Activated naive CD4-positive, alpha-beta T cell (primary cell): Measurements from ENCODE around the gene NSMCE4A.
"Not testable (repeated sequence)": the region's sequence is repeated elsewhere in the genome, so short reads cannot be mapped to it uniquely, and the experiment has no call there.

ENCODE experiments used
- DNase-seq, 4 experiments: peaks; one replicate each; lab custom pipeline; 2025; lab: John Stamatoyannopoulos, UW

NSMCE4A gene

GRCh38 chr10:121974535-121975294 is at the start of gene NSMCE4A:
Gene NSMCE4A, minus strand, starts transcription at chr10:121975217. Its CDS starts 52 bp downstream, at chr10:121975165.
- peak; percentile 31 to 60 (median 46) for DNase-seq

GRCh38 chr10:122023257-122023656 is 48.2 kb upstream of the NSMCE4A start:
- DNase-seq, result not testable (repeated sequence)

DNA sequence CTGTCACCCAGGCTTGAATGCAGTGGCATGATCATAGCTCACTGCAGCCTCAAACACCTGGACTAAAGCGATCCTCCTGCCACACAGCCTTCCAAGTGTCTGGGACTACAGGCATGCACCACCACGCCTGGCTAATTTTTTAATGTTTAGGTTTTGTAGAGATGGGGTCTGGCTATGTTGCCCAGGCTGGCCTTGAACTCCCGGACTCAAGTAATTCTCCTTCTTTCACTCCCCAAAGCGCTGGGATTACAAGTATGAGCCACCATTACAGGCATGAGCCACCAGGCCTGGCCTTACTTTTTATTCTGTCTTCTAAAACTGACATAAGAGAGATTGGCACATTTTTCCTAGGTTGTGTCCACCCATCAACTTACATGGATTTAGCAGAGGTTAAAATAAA is 47.3 kb upstream of the NSMCE4A start:
- DNase-seq, result no peak

DNA sequence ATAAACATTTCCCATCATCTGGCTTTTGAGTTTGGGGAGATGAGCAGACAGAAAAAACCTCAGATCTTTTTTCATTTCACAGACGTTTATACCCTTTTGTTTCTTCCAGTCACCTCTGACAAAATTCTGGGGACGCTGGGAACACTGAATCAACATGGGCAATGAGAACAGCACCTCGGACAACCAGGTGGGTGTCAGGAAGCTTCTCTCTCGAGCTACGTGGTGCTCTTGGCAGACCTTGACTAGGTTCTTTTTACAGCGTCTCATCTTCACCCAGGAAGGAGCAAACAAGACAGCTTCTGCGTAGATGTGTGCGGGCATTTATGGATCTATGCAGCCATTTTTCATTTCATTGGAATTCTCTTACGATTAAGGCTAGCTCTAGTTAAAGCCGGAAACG is 46.8 kb upstream of the NSMCE4A start:
- no peak for DNase-seq

DNA sequence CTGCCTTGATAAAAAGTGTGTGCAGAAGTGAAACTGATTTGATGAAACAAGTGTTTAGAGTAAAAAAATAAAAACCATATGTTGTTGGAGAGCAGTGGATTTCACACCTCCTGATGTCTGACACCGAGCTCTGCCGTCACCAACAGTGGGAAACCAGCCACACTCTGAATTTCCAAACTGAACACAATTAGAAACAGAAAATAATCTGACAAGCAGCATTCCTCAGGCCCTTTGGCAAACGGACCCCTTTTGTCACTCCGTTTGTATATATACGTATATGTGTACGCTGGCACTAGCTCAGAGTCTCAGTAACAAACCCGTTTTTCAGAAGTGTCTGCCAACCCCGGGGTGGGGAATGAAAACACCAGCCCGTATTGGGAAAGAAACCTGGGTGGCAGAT is 46.4 kb upstream of the NSMCE4A start:
- DNase-seq, result no peak

DNA sequence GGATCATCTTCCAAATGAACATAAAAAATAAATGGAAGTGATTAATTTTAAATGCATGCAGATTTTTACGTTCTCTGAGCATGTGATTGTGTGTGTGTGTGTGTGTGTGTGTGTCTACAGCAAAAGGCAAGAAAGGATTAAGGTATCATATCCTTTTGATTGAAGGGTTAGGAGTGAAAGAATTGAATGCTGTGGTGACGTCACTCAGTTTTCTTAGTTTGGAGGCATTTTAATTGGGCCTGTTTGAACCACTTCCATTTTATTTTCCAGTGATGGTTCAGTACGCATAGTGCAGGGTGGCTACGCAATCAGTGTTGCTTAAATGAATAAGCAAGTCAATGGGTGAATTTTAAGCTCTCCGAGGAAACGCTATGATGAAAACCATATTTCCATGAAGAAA is 45.2 kb upstream of the NSMCE4A start:
- DNase-seq, result no peak

GRCh38 chr10:122019414-122019975 is 44.5 kb upstream of the NSMCE4A start:
- no peak for DNase-seq

- DNase-seq, result no peak
Measured at GRCh38 chr10:122018951-122019413, 44.0 kb upstream of the NSMCE4A start.

- DNase-seq, result no peak
Measured at GRCh38 chr10:122018491-122018890, 43.5 kb upstream of the NSMCE4A start.

DNA sequence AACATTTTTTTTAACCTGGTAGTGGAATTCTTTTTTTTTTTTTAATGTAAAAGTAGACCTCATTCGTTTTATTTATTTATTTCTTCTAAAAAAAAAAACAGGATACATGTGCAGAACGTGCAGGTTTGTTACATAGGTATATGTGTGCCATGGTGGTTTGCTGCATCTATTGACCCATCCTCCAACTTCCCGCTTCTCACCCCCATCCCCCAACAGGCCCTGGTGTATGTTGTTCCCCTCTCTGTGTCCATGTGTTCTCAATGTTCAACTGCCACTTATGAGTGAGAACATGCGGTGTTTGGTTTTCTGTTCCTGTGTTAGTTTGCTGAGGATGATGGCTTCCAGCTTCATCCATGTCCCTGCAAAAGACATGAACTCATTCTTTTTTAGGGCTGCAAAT is 42.9 kb upstream of the NSMCE4A start:
- DNase-seq, result not testable (repeated sequence)

GRCh38 chr10:122014652-122015248 is 39.7 kb upstream of the NSMCE4A start:
- DNase-seq, result no peak

DNA sequence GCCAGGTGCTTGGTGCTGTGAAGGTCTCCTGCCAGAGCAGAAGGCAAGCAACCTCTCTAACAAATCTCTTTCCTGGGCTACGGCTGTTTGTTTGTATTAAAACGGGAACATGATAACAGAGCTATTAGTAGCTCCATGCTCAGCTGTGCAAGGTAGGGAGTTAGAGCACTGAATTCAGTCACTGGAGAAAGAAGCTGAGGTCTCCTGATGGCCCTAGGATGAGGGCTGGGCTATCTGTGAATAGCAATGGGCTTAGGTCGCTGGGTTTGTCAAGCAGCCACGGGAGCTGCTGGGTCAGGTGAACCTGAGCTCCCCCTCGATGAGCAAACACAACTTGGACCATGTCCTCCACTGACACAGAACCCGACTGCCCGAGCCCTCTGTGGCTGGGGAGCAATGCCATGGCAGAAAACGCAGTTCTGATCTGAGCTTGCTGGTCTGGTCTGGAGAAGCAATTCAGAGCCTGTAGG is 38.3 kb upstream of the NSMCE4A start:
- no peak for DNase-seq

DNA sequence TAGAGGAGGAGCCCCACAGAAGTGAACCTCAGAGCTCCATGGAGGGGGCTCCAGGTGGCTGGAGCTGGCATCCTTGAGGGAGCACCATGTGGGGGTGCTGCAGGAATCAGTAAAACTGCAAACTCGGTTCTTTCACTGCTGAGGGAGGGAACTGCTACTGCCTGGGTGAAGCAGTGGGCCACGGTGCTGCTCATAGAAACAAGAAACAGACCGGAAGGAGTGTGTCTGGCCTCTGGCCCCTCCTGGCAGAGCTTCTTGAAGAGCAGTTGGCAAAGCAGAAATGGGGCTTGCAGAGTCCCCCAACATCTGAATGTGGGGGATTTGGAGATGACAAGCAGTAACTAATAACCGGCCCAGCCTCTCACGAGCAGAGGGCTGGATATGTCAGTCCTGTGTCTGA is 37.7 kb upstream of the NSMCE4A start:
- no peak for DNase-seq

GRCh38 chr10:122010405-122011050 is 35.5 kb upstream of the NSMCE4A start:
- DNase-seq, result no peak

- DNase-seq, result no peak
Measured at GRCh38 chr10:122007415-122007814, 32.4 kb upstream of the NSMCE4A start.

- DNase-seq, result no peak
Measured at GRCh38 chr10:122001698-122002097, 26.7 kb upstream of the NSMCE4A start.

GRCh38 chr10:121999301-121999700 is 24.3 kb upstream of the NSMCE4A start:
- no peak for DNase-seq

DNA sequence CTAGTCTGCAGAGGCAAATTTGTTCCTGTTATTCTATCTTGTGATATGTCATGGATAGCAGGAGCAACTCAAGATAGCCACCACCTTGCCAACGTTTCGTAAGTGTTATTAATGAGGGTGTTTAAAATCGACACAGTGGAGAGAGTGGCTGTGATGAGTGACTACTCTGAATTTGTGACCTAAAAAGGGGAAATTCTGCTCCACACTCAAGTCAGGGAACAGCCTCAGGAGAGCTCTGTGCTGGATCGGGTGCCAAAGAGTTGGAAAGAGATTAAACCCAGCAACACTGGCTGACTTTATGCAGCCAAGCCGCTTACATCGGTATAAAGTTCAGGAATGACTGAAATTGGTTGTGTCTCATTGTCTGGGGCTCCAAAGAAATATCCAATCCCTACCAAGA is 23.4 kb upstream of the NSMCE4A start:
- DNase-seq, result no peak

GRCh38 chr10:121994429-121994941 is 19.5 kb upstream of the NSMCE4A start:
- no peak for DNase-seq

- DNase-seq, result not testable (repeated sequence)
Measured at GRCh38 chr10:121991727-121992126, 16.7 kb upstream of the NSMCE4A start.

GRCh38 chr10:121990015-121990677 is 15.1 kb upstream of the NSMCE4A start:
- no peak for DNase-seq
